Skeletal muscle satellite cell (primary cell): ENCODE measurements around the gene CFAP74.

Experiments used
- H3K27me3 ChIP-seq: 2 replicates; pipeline ENCODE4 v1.7.0; 2013; ENCODE audit warnings: low read length; ENCODE audit not compliant: control insufficient read depth, insufficient read depth
- H3K36me3 ChIP-seq: 2 replicates; pipeline ENCODE4 v1.7.0; 2013; ENCODE audit warnings: mild to moderate bottlenecking, control low read depth, low read length; ENCODE audit not compliant: insufficient read depth
- H3K4me1 ChIP-seq: 2 replicates; pipeline ENCODE4 v1.7.0; 2013; ENCODE audit warnings: low read length; ENCODE audit not compliant: control insufficient read depth, insufficient read depth
- H3K4me2 ChIP-seq: 2 replicates; pipeline ENCODE4 v1.7.0; 2013; ENCODE audit warnings: mild to moderate bottlenecking, low read length
- H3K4me3 ChIP-seq: 2 replicates; pipeline ENCODE4 v1.7.0; 2013; ENCODE audit warnings: low read length
- H3K9ac ChIP-seq: 2 replicates; pipeline ENCODE4 v1.7.0; 2013; ENCODE audit warnings: mild to moderate bottlenecking, low read depth, low read length, moderate library complexity
- H3K9me3 ChIP-seq: replicated peaks from 2 replicates; pipeline ENCODE4 v1.7.0; 2013; ENCODE audit warnings: mild to moderate bottlenecking, control low read depth, low read length

Gene CFAP74

GRCh38 chr1:1968767-1969504 lies 34.6 kb downstream of the CFAP74 start:
- Histone ChIP-seq H3K27me3 (peaks cover 30% of the 10 kb centered on the region), H3K9me3 (peaks cover 4% of the 10 kb centered on the region), H3K36me3 (no peaks in the 10 kb centered on the region), H3K4me3 (no peak overlapping the region), H3K4me2 (no peak overlapping the region), H3K4me1 (no peaks in the 10 kb centered on the region), H3K9ac (no peak overlapping the region)

GRCh38 chr1:1967879-1968278 lies 35.7 kb downstream of the CFAP74 start:
- no peak overlapping the region for H3K4me2 ChIP-seq
- H3K4me1 ChIP-seq, result no peaks in the 10 kb centered on the region
- no peak overlapping the region for H3K9ac ChIP-seq
- H3K36me3 ChIP-seq, result no peaks in the 10 kb centered on the region
- H3K9me3 ChIP-seq, result peaks cover 4% of the 10 kb centered on the region
- peaks cover 38% of the 10 kb centered on the region for H3K27me3 ChIP-seq
- no peak overlapping the region for H3K4me3 ChIP-seq

- peaks cover 41% of the 10 kb centered on the region for H3K27me3 ChIP-seq
- no peaks in the 10 kb centered on the region for H3K4me1 ChIP-seq
- H3K9ac ChIP-seq, result no peak overlapping the region
- H3K36me3 ChIP-seq, result no peaks in the 10 kb centered on the region
- H3K9me3 ChIP-seq, result peaks cover 4% of the 10 kb centered on the region
- no peak overlapping the region for H3K4me3 ChIP-seq
- no peak overlapping the region for H3K4me2 ChIP-seq
These were observed 36.4 kb downstream of the CFAP74 start for GRCh38 chr1:1967151-1967550.

- H3K4me1 ChIP-seq, result no peaks in the 10 kb centered on the region
- no peak overlapping the region for H3K9ac ChIP-seq
- H3K4me3 ChIP-seq, result no peak overlapping the region
- peaks cover 49% of the 10 kb centered on the region for H3K27me3 ChIP-seq
- no peaks in the 10 kb centered on the region for H3K36me3 ChIP-seq
- H3K4me2 ChIP-seq, result no peak overlapping the region
- H3K9me3 ChIP-seq, result peaks cover 4% of the 10 kb centered on the region
These were observed 37.4 kb downstream of the CFAP74 start for GRCh38 chr1:1966071-1966740.

- Histone ChIP-seq H3K4me3 (no peak overlapping the region), H3K36me3 (no peaks in the 10 kb centered on the region), H3K4me1 (no peaks in the 10 kb centered on the region), H3K9me3 (no peaks in the 10 kb centered on the region), H3K4me2 (no peak overlapping the region), H3K9ac (no peak overlapping the region), H3K27me3 (peaks cover 55% of the 10 kb centered on the region)
These were observed 38.0 kb downstream of the CFAP74 start for GRCh38 chr1:1965546-1965945.

- H3K27me3 ChIP-seq, result peaks cover 63% of the 10 kb centered on the region
These were observed 38.8 kb downstream of the CFAP74 start for GRCh38 chr1:1964811-1965210.

GRCh38 chr1:1963570-1963969 lies 40.0 kb downstream of the CFAP74 start:
- Histone ChIP-seq H3K9ac (no peak overlapping the region), H3K9me3 (no peaks in the 10 kb centered on the region), H3K4me2 (no peak overlapping the region), H3K36me3 (no peaks in the 10 kb centered on the region), H3K4me1 (peaks cover 5% of the 10 kb centered on the region), H3K4me3 (no peak overlapping the region), H3K27me3 (peaks cover 72% of the 10 kb centered on the region)

More at GRCh38 chr1:1964811-1965210, 38.8 kb downstream of the CFAP74 start:
- Histone ChIP-seq H3K4me3 (no peak overlapping the region), H3K4me2 (no peak overlapping the region), H3K36me3 (no peaks in the 10 kb centered on the region), H3K4me1 (peaks cover 3% of the 10 kb centered on the region), H3K9ac (no peak overlapping the region), H3K9me3 (no peaks in the 10 kb centered on the region)

- Histone ChIP-seq H3K4me2 (no peak overlapping the region), H3K9ac (no peak overlapping the region), H3K4me1 (peaks cover 5% of the 10 kb centered on the region), H3K36me3 (no peaks in the 10 kb centered on the region), H3K4me3 (no peak overlapping the region), H3K27me3 (peaks cover 71% of the 10 kb centered on the region), H3K9me3 (no peaks in the 10 kb centered on the region)
These were observed 40.8 kb downstream of the CFAP74 start for GRCh38 chr1:1962752-1963151.

GRCh38 chr1:1960480-1961196 lies 42.9 kb downstream of the CFAP74 start:
- no peaks in the 10 kb centered on the region for H3K9me3 ChIP-seq
- no peaks in the 10 kb centered on the region for H3K36me3 ChIP-seq
- H3K4me1 ChIP-seq, result peaks cover 5% of the 10 kb centered on the region
- no peak overlapping the region for H3K9ac ChIP-seq
- H3K4me2 ChIP-seq, result no peak overlapping the region
- peaks cover 74% of the 10 kb centered on the region for H3K27me3 ChIP-seq
- no peak overlapping the region for H3K4me3 ChIP-seq

- Histone ChIP-seq H3K4me3 (no peak overlapping the region), H3K4me1 (peaks cover 5% of the 10 kb centered on the region), H3K9me3 (no peaks in the 10 kb centered on the region), H3K36me3 (no peaks in the 10 kb centered on the region), H3K4me2 (no peak overlapping the region), H3K27me3 (peaks cover 67% of the 10 kb centered on the region), H3K9ac (no peak overlapping the region)
These were observed 43.6 kb downstream of the CFAP74 start for GRCh38 chr1:1959840-1960479.

GRCh38 chr1:1959459-1959839 lies 44.1 kb downstream of the CFAP74 start:
- H3K36me3 ChIP-seq, result no peaks in the 10 kb centered on the region
- no peak overlapping the region for H3K4me3 ChIP-seq
- no peaks in the 10 kb centered on the region for H3K9me3 ChIP-seq
- peaks cover 5% of the 10 kb centered on the region for H3K4me1 ChIP-seq
- no peak overlapping the region for H3K9ac ChIP-seq
- no peak overlapping the region for H3K4me2 ChIP-seq
- H3K27me3 ChIP-seq, result peaks cover 64% of the 10 kb centered on the region
